DND-41 (cell line): Measurements from ENCODE around the gene PTPRN2.

Experiments
- ATAC-seq: fragments of 200-7000 bp; cut with Tn5 transposase; 3 replicates; pipeline ENCODE4 v1.9.1; 2021; ENCODE audit warnings: low read depth; ENCODE audit not compliant: insufficient read depth
- DNase-seq: peaks from one replicate; pipeline ENCODE4 v3.0.0-alpha.2; 2020
- H2AFZ ChIP-seq: 2 replicates; pipeline ENCODE4 v1.6.0; 2012; ENCODE audit warnings: low read depth, low read length
- H3K27ac ChIP-seq: 2 replicates; pipeline ENCODE4 v1.5.1; 2012; ENCODE audit warnings: low read length, inconsistent platforms
- H3K27me3 ChIP-seq: fragments of 200-600 bp; sonication (generic); 2 replicates; pipeline ENCODE4 v1.6.0; 2012; ENCODE audit warnings: low read length, mild to moderate bottlenecking, inconsistent platforms; ENCODE audit not compliant: insufficient read depth, poor library complexity
- H3K36me3 ChIP-seq: 2 replicates; pipeline ENCODE4 v1.5.1; 2012; ENCODE audit warnings: low read length, inconsistent platforms; ENCODE audit not compliant: insufficient read depth
- H3K4me1 ChIP-seq: 2 replicates; pipeline ENCODE4 v1.5.1; 2012; ENCODE audit warnings: mild to moderate bottlenecking, low read length; ENCODE audit not compliant: insufficient read depth
- H3K4me2 ChIP-seq: 2 replicates; pipeline ENCODE4 v1.6.0; 2012; ENCODE audit warnings: mild to moderate bottlenecking, moderate library complexity, low read length, inconsistent platforms; ENCODE audit not compliant: insufficient read depth
- H3K4me3 ChIP-seq, 2 experiments: fragments of 200-600 bp in 1 of 2; shearing (Covaris generic) in 1 of 2; 2 replicates each; pipeline ENCODE4 v1.5.1; 2012 to 2016; ENCODE audit warnings: inconsistent platforms in 2 of 2, low read length in 2 of 2, mild to moderate bottlenecking in 2 of 2, low read depth in 1 of 2, moderate library complexity in 1 of 2
- H3K79me2 ChIP-seq: 2 replicates; pipeline ENCODE4 v1.6.0; 2012; ENCODE audit warnings: low read length, inconsistent platforms; ENCODE audit not compliant: insufficient read depth
- H3K9ac ChIP-seq: 2 replicates; pipeline ENCODE4 v1.6.0; 2012; ENCODE audit warnings: low read depth, mild to moderate bottlenecking, inconsistent platforms, low read length, moderate library complexity
- H3K9me3 ChIP-seq: 2 replicates; pipeline ENCODE4 v1.5.1; 2012; ENCODE audit warnings: low read length, moderate library complexity, mild to moderate bottlenecking, inconsistent platforms; ENCODE audit not compliant: insufficient read depth, severe bottlenecking
- H4K20me1 ChIP-seq: 2 replicates; pipeline ENCODE4 v1.6.0; 2012; ENCODE audit warnings: low read length; ENCODE audit not compliant: insufficient read depth
- EZH2 ChIP-seq: IDR thresholded peaks from 3 replicates; pipeline ENCODE4 v1.6.1; 2012; ENCODE audit warnings: borderline replicate concordance, low read depth, mild to moderate bottlenecking, moderate library complexity, low read length, inconsistent platforms; ENCODE audit not compliant: severe bottlenecking
- TF ChIP-seq, protein P1 (sequence below): IDR thresholded peaks from 2 replicates; pipeline ENCODE4 v1.5.1; 2012; ENCODE audit warnings: borderline replicate concordance, low read length, moderate library complexity, mild to moderate bottlenecking; ENCODE audit not compliant: poor library complexity, severe bottlenecking; ENCODE audit errors: extremely low read depth

PTPRN2 gene

DNA sequence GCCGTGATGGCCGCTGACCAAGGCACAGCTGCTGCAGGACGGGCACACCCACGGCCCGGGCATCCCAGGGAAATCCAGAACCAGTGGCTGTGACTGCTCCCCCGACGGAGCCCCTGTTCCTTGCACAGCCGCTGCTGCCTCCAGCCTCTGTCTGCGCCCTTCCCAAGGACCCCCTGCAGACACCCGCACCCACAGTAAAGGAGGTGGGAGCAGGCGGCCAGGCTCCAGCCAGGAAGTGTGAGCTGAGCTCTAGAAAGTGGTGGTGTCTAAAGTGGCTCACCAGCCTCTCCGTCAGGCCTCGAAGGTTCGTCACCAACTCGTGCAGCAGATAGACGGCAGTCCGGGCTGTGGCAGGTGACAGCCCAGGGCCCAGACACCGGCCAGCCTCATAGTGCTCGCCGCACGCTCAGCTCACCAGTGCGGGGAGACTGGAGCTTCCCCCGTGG is 944.1 kb downstream of the PTPRN2 start:
- Histone ChIP-seq H4K20me1 (peaks cover 4% of the 10 kb centered on the region; the same call in 1 of the 2 replicates), H3K9ac (no peak overlapping the region), H3K27me3 (no peaks in the 10 kb centered on the region), H3K79me2 (peaks cover 49% of the 10 kb centered on the region), H3K27ac (0 out of 2 replicates have a peak overlapping the region, but pooled peaks have one; percentile 28), H2AFZ (no peak overlapping the region), H3K4me3 (no peak overlapping the region), H3K4me2 (no peak overlapping the region), H3K36me3 (peaks cover 84% of the 10 kb centered on the region), H3K9me3 (peaks cover 33% of the 10 kb centered on the region), H3K4me1 (peaks cover 12% of the 10 kb centered on the region)
- TF ChIP-seq EZH2 = no peak
- TF ChIP-seq, protein P1, sequence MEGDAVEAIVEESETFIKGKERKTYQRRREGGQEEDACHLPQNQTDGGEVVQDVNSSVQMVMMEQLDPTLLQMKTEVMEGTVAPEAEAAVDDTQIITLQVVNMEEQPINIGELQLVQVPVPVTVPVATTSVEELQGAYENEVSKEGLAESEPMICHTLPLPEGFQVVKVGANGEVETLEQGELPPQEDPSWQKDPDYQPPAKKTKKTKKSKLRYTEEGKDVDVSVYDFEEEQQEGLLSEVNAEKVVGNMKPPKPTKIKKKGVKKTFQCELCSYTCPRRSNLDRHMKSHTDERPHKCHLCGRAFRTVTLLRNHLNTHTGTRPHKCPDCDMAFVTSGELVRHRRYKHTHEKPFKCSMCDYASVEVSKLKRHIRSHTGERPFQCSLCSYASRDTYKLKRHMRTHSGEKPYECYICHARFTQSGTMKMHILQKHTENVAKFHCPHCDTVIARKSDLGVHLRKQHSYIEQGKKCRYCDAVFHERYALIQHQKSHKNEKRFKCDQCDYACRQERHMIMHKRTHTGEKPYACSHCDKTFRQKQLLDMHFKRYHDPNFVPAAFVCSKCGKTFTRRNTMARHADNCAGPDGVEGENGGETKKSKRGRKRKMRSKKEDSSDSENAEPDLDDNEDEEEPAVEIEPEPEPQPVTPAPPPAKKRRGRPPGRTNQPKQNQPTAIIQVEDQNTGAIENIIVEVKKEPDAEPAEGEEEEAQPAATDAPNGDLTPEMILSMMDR = no peak
- DNase-seq (no peak), ATAC-seq (0 out of 3 replicates have a peak, but pooled peaks have one; percentile 9)

DNA sequence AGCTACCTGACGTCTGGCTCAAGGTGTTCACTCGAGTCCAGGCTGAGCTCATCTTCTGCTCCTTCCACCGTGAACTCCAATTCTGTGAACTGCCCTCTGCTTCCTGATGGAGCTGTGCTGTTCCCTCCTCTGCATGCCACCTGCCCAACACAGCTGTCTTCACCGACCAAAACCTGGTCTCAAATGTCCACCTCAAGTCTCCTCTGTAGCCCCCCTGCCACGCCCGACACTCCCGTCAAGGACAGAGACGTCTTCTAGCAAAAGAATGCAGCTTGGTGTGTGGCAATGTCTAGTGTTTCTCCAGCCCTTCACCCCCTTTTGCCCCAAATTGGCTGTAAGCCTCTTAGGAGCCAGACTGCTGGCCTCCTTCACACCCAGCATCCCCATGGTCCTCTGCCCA is 945.8 kb downstream of the PTPRN2 start:
- Histone ChIP-seq H3K4me1 (peaks cover 12% of the 10 kb centered on the region), H3K4me2 (no peak overlapping the region), H4K20me1 (peaks cover 4% of the 10 kb centered on the region; the same call in 1 of the 2 replicates), H3K27me3 (no peaks in the 10 kb centered on the region), H3K4me3 (no peak overlapping the region), H3K79me2 (peaks cover 55% of the 10 kb centered on the region), H3K9ac (no peak overlapping the region), H3K27ac (no peak overlapping the region), H3K9me3 (peaks cover 33% of the 10 kb centered on the region), H3K36me3 (peaks cover 83% of the 10 kb centered on the region), H2AFZ (no peak overlapping the region)
- DNase-seq (no peak), ATAC-seq (no peak)
- TF ChIP-seq EZH2 = no peak
- TF ChIP-seq, protein P1 = no peak

DNA sequence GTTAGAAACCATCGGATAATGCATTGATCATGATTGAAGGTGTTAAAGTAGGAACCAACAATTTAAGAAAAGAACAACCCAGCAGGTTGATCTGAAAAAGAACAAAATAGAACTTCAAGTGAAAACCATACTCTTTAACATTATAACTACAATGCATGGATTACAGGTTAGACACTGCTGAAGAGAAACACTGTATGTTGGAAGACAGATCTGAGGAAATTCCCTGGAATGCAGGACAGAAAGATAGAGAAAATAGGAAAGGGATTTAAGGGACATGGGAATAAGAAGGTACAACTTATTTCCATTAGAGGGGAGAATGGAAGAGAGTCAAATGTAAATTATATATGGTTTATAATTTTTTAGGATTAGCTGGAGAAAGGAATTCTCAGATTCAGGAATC is 947.5 kb downstream of the PTPRN2 start:
- no peak overlapping the region for H3K4me2 ChIP-seq

More for the DNA sequence above, 947.5 kb downstream of the PTPRN2 start:
- no peak overlapping the region for H2AFZ ChIP-seq
- no peak overlapping the region for H3K27ac ChIP-seq
- TF ChIP-seq, protein P1 = no peak
- no peak for TF ChIP-seq EZH2
- no peaks in the 10 kb centered on the region for H4K20me1 ChIP-seq
- H3K4me1 ChIP-seq = no peaks in the 10 kb centered on the region
- ATAC-seq (no peak), DNase-seq (no peak)
- H3K9me3 ChIP-seq = peaks cover 33% of the 10 kb centered on the region
- H3K36me3 ChIP-seq = peaks cover 69% of the 10 kb centered on the region
- no peaks in the 10 kb centered on the region for H3K27me3 ChIP-seq
- H3K9ac ChIP-seq = no peak overlapping the region
- no peak overlapping the region for H3K4me3 ChIP-seq
- peaks cover 56% of the 10 kb centered on the region for H3K79me2 ChIP-seq
